ENCODE measurements around the gene ZNG1B. TPM values are rescaled to one million over a fixed set of nuclear protein-coding genes. Genes with fewer than 3 reads are reported as not detected.
"Not testable (repeated sequence)": the region's sequence is repeated elsewhere in the genome, so short reads cannot be mapped to it uniquely, and the experiment has no call there.

ZNG1B gene
- total RNA-seq, 1 experiment from 2014 or later: 37.5 TPM

GRCh38 chr2:113502216-113503093 lies 65.0 kb downstream of the ZNG1B start:
- H3K4me1 ChIP-seq (replicated peaks; ENCODE audit: insufficient read depth); H3K79me2 ChIP-seq (ENCODE audit: low read depth); H4K20me1 ChIP-seq (ENCODE audit: insufficient read depth); H2AFZ ChIP-seq; H3K4me3 ChIP-seq; H3K9me2 ChIP-seq (ENCODE audit: insufficient read depth); intact Hi-C loops (cut with micrococcal nuclease; ENCODE audit: unreplicated experiment); H3K36me3 ChIP-seq (ENCODE audit: low read depth); H3F3A ChIP-seq (ENCODE audit: insufficient read depth, low read depth); H3K27ac ChIP-seq; DNase-seq; H3K9me3 ChIP-seq (ENCODE audit: insufficient read depth, low read depth); H3K4me2 ChIP-seq; H3K27me3 ChIP-seq (ENCODE audit: insufficient read depth, low read depth); BruUV-seq (replicated peaks); POLR2A ChIA-PET (ENCODE audit: unreplicated experiment); CTCF ChIA-PET: not testable (repeated sequence)

- H3K9me3 ChIP-seq (ENCODE audit: insufficient read depth, low read depth); H3K4me2 ChIP-seq: not testable (repeated sequence)
Observed at GRCh38 chr2:113503094-113504042, 65.9 kb downstream of the ZNG1B start.

GRCh38 chr2:113504081-113504480 lies 66.6 kb downstream of the ZNG1B start:
- H3F3A ChIP-seq (ENCODE audit: insufficient read depth, low read depth); H3K9me2 ChIP-seq (ENCODE audit: insufficient read depth); H4K20me1 ChIP-seq (ENCODE audit: insufficient read depth); H3K36me3 ChIP-seq (ENCODE audit: low read depth); intact Hi-C loops (cut with micrococcal nuclease; ENCODE audit: unreplicated experiment); DNase-seq; CTCF ChIA-PET; H3K79me2 ChIP-seq (ENCODE audit: low read depth); H3K4me3 ChIP-seq; POLR2A ChIA-PET (ENCODE audit: unreplicated experiment); H3K4me2 ChIP-seq; H3K27me3 ChIP-seq (ENCODE audit: insufficient read depth, low read depth); H3K4me1 ChIP-seq (replicated peaks; ENCODE audit: insufficient read depth); BruUV-seq (replicated peaks); H3K9me3 ChIP-seq (ENCODE audit: insufficient read depth, low read depth); H3K27ac ChIP-seq; H2AFZ ChIP-seq: not testable (repeated sequence)

More at GRCh38 chr2:113503094-113504042, 65.9 kb downstream of the ZNG1B start:
- H4K20me1 ChIP-seq (ENCODE audit: insufficient read depth); intact Hi-C loops (cut with micrococcal nuclease; ENCODE audit: unreplicated experiment); H3F3A ChIP-seq (ENCODE audit: insufficient read depth, low read depth); CTCF ChIA-PET; H3K79me2 ChIP-seq (ENCODE audit: low read depth); H3K4me1 ChIP-seq (replicated peaks; ENCODE audit: insufficient read depth); H2AFZ ChIP-seq; H3K36me3 ChIP-seq (ENCODE audit: low read depth); H3K4me3 ChIP-seq; BruUV-seq (replicated peaks); H3K27ac ChIP-seq; H3K9me2 ChIP-seq (ENCODE audit: insufficient read depth); DNase-seq; POLR2A ChIA-PET (ENCODE audit: unreplicated experiment); H3K27me3 ChIP-seq (ENCODE audit: insufficient read depth, low read depth): not testable (repeated sequence)

GRCh38 chr2:113507394-113508140 lies 70.1 kb downstream of the ZNG1B start:
- H3K27ac ChIP-seq; CTCF ChIA-PET; H3K4me3 ChIP-seq; H3K27me3 ChIP-seq (ENCODE audit: insufficient read depth, low read depth); H3K36me3 ChIP-seq (ENCODE audit: low read depth); H3K79me2 ChIP-seq (ENCODE audit: low read depth); POLR2A ChIA-PET (ENCODE audit: unreplicated experiment); BruUV-seq (replicated peaks); H3K4me2 ChIP-seq; H3F3A ChIP-seq (ENCODE audit: insufficient read depth, low read depth); H3K9me3 ChIP-seq (ENCODE audit: insufficient read depth, low read depth); DNase-seq; H2AFZ ChIP-seq; intact Hi-C loops (cut with micrococcal nuclease; ENCODE audit: unreplicated experiment); H3K9me2 ChIP-seq (ENCODE audit: insufficient read depth); H4K20me1 ChIP-seq (ENCODE audit: insufficient read depth); H3K4me1 ChIP-seq (replicated peaks; ENCODE audit: insufficient read depth): not testable (repeated sequence)

- H3K27ac ChIP-seq; POLR2A ChIA-PET (ENCODE audit: unreplicated experiment); H3K79me2 ChIP-seq (ENCODE audit: low read depth); H4K20me1 ChIP-seq (ENCODE audit: insufficient read depth); H2AFZ ChIP-seq; H3K4me3 ChIP-seq; H3K4me2 ChIP-seq; intact Hi-C loops (cut with micrococcal nuclease; ENCODE audit: unreplicated experiment); H3K9me3 ChIP-seq (ENCODE audit: insufficient read depth, low read depth); H3K36me3 ChIP-seq (ENCODE audit: low read depth); DNase-seq; CTCF ChIA-PET; H3K4me1 ChIP-seq (replicated peaks; ENCODE audit: insufficient read depth); BruUV-seq (replicated peaks); H3F3A ChIP-seq (ENCODE audit: insufficient read depth, low read depth); H3K27me3 ChIP-seq (ENCODE audit: insufficient read depth, low read depth); H3K9me2 ChIP-seq (ENCODE audit: insufficient read depth): not testable (repeated sequence)
Observed at GRCh38 chr2:113508187-113508586, 70.7 kb downstream of the ZNG1B start.

- H3K36me3 ChIP-seq (ENCODE audit: low read depth); H4K20me1 ChIP-seq (ENCODE audit: insufficient read depth); BruUV-seq (replicated peaks); H3K27ac ChIP-seq; H3K9me3 ChIP-seq (ENCODE audit: insufficient read depth, low read depth); intact Hi-C loops (cut with micrococcal nuclease; ENCODE audit: unreplicated experiment); H3F3A ChIP-seq (ENCODE audit: insufficient read depth, low read depth); H3K79me2 ChIP-seq (ENCODE audit: low read depth); H3K4me1 ChIP-seq (replicated peaks; ENCODE audit: insufficient read depth); H3K4me2 ChIP-seq; DNase-seq; POLR2A ChIA-PET (ENCODE audit: unreplicated experiment); CTCF ChIA-PET; H3K27me3 ChIP-seq (ENCODE audit: insufficient read depth, low read depth); H3K9me2 ChIP-seq (ENCODE audit: insufficient read depth); H2AFZ ChIP-seq; H3K4me3 ChIP-seq: not testable (repeated sequence)
Observed at GRCh38 chr2:113510913-113511312, 73.4 kb downstream of the ZNG1B start.

GRCh38 chr2:113511859-113512258 lies 74.4 kb downstream of the ZNG1B start:
- H2AFZ ChIP-seq; CTCF ChIA-PET; BruUV-seq (replicated peaks); intact Hi-C loops (cut with micrococcal nuclease; ENCODE audit: unreplicated experiment); H4K20me1 ChIP-seq (ENCODE audit: insufficient read depth); H3K4me2 ChIP-seq; H3K36me3 ChIP-seq (ENCODE audit: low read depth); H3K4me1 ChIP-seq (replicated peaks; ENCODE audit: insufficient read depth); H3K27me3 ChIP-seq (ENCODE audit: insufficient read depth, low read depth); POLR2A ChIA-PET (ENCODE audit: unreplicated experiment); H3F3A ChIP-seq (ENCODE audit: insufficient read depth, low read depth); H3K9me3 ChIP-seq (ENCODE audit: insufficient read depth, low read depth); H3K79me2 ChIP-seq (ENCODE audit: low read depth); H3K9me2 ChIP-seq (ENCODE audit: insufficient read depth); DNase-seq; H3K4me3 ChIP-seq; H3K27ac ChIP-seq: not testable (repeated sequence)
